GM15510 (cell line): Measurements from ENCODE around the gene PLXNA4.

Experiments used
- POLR2A ChIP-seq: IDR thresholded peaks from 3 replicates; pipeline ENCODE4 v1.6.1; 2011; ENCODE audit warnings: borderline replicate concordance; ENCODE audit not compliant: insufficient read length; ENCODE audit errors: extremely low read depth

Gene PLXNA4

GRCh38 chr7:132367795-132368194 lies 208.5 kb downstream of the PLXNA4 start:
- no peak for TF ChIP-seq POLR2A

DNA sequence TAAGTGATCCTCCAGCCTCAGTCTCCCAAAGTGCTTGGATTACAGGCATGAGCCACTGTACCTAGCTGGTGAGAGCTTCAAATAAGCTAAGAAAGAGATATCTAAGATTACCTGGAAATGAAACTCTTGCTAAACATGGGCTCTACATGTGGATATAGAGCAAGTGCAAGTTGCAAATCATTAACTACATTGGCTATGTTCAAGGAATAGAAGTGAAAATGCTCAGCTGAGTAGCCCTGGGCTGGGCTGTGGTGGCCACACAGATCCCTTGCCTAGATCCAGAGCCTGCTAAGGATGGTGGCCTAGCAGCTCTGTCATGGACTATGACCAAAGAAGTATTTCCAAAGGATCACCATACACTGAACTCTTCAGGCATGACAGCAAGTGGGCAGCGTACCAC lies 209.3 kb downstream of the PLXNA4 start:
- no peak for TF ChIP-seq POLR2A

DNA sequence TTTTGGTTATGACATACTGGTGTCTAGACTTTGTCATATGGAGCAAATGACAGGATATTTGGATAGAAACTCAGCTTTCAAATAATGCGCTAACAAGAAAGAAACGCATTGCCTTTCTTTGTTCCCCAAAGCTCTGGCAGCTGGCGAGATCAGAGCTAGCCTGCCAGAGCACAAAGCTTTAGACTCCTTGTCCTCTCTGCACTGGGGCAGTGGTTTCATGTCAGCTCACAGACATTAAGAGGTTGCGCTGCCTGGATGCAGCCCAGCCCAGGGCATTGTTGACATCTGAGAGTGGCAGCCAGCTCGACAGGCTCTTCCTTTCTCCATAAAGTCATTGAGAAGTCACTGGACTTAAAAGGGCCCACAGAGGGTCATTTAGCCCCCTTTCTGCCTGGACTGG lies 212.0 kb downstream of the PLXNA4 start:
- no peak for TF ChIP-seq POLR2A

- TF ChIP-seq POLR2A = no peak
Observed at GRCh38 chr7:132362059-132362458, 214.2 kb downstream of the PLXNA4 start.

DNA sequence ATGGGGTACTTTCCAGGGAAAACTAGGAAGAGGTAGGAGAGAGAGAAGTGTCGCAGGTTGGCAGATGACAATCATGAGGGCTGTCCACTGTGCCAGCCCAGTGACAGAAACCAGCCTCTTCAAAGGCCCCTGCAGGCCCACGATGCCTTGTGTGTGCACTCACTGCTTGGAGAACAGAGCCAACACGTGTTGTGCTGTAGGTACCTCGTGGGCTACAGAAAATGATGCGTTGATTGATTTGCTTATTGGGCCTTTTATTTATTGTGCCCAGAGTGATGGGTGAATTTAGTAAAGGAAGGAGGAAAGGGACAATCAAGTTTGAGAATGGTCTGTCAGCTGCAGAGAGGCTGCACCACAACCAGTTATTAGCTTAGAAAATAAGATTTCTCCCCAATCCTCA lies 215.1 kb downstream of the PLXNA4 start:
- no peak for TF ChIP-seq POLR2A

DNA sequence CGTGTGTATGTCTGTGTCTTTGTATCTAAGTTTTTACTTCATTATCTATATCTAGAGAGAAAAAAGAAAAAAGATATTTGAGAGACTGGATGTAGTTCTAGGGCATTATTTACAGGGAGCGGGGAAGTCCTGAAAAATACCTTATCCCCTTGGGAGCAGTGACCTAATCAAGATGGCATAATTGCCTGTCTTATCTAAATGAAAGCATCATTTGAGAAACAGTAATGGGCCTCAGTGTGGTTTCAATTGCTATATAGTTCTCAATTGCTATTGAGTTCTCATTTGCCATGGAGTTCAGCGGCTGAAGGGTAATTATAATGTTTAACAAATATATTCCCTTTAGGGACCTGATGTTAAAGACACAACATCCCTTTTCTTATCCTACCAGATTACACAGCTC lies 216.5 kb downstream of the PLXNA4 start:
- TF ChIP-seq POLR2A = no peak

- no peak for TF ChIP-seq POLR2A
Observed at GRCh38 chr7:132355048-132355447, 221.2 kb downstream of the PLXNA4 start.

- no peak for TF ChIP-seq POLR2A
Observed at GRCh38 chr7:132354527-132354926, 221.7 kb downstream of the PLXNA4 start.

DNA sequence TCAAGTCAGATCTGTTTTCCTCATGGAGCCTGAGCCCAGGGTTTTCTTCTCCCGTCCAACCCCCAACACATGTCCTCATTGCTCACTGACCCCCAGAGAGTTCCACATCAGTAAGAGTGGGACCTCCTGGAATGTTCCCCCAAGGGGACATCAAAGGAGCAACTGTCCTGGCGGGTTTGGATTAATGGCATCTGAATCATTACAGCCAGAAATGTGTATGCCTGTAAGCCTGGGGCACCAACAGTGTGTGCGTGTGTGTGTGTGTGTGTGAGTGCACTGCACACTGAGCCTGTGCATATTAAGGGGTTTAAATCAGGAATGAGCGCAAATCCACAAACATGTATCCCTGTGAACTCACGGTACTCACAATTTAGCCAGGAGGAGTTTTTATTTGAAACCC lies 222.3 kb downstream of the PLXNA4 start:
- TF ChIP-seq POLR2A = no peak

- TF ChIP-seq POLR2A = no peak
Observed at GRCh38 chr7:132352800-132353199, 223.5 kb downstream of the PLXNA4 start.

DNA sequence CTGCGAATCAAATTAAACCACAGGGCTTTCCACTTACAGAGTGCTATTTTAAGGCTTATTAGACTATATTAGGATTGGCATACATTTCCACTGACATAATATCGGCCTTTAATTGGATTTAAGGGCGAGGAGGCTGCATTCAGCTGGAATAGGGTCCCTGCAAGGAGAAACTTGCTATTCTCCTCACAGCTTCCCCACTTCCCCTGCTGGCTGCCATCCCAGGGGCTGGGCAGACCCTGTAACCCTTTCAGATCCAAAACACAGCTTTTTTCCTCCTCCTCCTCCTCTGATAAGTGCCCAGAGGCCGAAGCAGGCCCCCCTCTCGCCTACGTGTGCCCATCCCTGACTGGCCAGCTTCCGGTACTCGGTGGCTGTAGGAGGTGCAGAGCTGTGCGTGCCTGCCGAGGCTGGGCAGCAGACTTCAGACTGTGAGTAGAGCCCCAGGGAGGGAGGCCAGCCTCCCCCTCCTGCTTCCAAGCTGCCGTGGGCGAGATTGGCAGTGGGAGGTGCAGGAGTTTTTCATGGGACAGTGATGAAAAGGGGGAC lies 224.2 kb downstream of the PLXNA4 start:
- no peak for TF ChIP-seq POLR2A

GRCh38 chr7:132350741-132351140 lies 225.5 kb downstream of the PLXNA4 start:
- no peak for TF ChIP-seq POLR2A

GRCh38 chr7:132349075-132349474 lies 227.2 kb downstream of the PLXNA4 start:
- TF ChIP-seq POLR2A = no peak

DNA sequence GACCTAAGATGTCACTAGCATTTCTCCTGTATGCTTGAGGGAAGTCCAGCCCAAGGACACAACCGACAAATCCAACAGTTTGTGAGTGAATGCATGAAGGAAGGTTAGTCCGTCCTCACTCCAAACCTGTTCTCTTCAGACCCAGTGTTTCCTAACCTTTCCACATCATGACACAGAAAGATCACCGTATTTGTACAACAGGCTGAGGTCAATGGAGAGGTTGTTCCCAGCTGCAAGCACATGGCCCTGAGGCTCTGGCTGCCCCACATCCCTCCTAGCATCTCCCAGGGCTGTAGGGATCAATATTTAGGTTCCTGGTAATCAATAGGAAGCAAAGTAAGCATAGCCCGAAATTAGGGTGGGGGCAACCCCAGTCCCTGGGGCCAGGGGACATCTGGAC lies 227.9 kb downstream of the PLXNA4 start:
- no peak for TF ChIP-seq POLR2A

DNA sequence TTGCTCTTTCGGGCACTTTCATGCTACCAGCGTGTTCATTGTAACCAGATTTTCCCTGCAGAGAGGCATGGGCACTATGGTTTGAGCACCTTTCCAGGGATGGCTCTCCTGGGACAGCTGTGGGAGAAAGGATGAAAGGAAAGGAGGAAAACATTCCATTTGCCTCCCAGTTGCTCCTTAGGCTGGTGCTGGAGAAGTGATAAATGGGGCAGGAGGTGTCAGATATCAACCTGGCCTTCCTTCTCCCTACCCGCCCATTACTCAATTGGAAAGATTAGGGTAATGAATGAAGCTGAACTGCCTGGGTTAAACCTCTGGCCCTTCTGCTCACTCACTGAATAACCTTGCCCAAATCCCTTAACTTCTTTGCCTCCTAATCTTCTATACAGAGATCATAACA lies 228.4 kb downstream of the PLXNA4 start:
- no peak for TF ChIP-seq POLR2A

GRCh38 chr7:132347123-132347522 lies 229.1 kb downstream of the PLXNA4 start:
- no peak for TF ChIP-seq POLR2A

DNA sequence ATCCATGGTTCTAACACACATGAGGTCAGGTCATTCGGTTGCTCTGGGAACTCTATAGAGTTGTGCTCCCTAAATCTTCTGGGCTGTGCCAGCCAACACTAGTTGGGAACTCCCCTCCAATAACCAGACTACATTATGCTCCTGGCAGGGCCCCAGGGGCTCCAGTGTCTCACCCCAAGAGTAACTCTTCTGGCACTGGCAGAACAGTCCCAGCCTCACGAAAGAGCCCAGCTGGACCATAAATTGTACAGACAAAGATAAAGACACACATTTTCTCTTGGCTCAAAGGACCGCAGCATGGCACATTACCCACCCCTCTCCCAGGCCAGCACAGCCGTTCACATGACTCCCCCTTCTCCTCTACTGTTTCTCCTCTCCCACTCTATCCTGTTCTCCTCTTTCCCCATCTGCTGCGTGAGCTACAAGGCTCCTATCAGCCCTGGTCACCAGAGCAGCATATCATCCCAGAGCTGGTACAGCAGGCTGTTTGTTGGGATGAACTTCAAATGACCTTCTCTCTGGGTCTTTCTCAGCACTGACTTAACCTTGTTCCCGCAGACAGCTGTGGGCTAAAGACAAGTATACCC lies 230.6 kb downstream of the PLXNA4 start:
- TF ChIP-seq POLR2A = no peak
